Activated CD4-positive, alpha-beta T cell treated with anti-CD3 and anti-CD28 coated beads, Interleukin-2, amount 10 ng/mL, durations not matched to agents 7 days and 5 days (primary cell): ENCODE data around the gene CDCP1. TPM values are rescaled to one million over a fixed set of nuclear protein-coding genes. Genes with fewer than 3 reads are reported as not detected.
"Not testable (repeated sequence)": the region's sequence is repeated elsewhere in the genome, so short reads cannot be mapped to it uniquely, and the experiment has no call there.

Experiments used
- CTCF ChIA-PET: fragments of 350-600 bp; sonication (Branson Sonifier 250); formaldehyde crosslinking; loops from one replicate; lab custom pipeline; 2021; ENCODE audit warnings: antibody characterized with exemption; lab: Charles Lee
- POLR2A ChIA-PET: fragments of 350-600 bp; sonication (Branson Sonifier 250); formaldehyde crosslinking; loops from one replicate; lab custom pipeline; 2021; ENCODE audit warnings: antibody characterized with exemption; lab: Charles Lee
- DNase-seq: peaks from one replicate; pipeline ENCODE4 v3.0.0-alpha.2; 2020
- H3K27ac Mint-ChIP-seq: one replicate; pipeline ENCODE4 v1.8.0; 2021; ENCODE audit warnings: mild to moderate bottlenecking, moderate library complexity, mixed read lengths
- H3K27me3 Mint-ChIP-seq: one replicate; pipeline ENCODE4 v1.8.0; 2021; ENCODE audit warnings: mixed read lengths
- H3K36me3 Mint-ChIP-seq: one replicate; pipeline ENCODE4 v1.8.0; 2021; ENCODE audit warnings: low read depth, mixed read lengths
- H3K4me1 Mint-ChIP-seq: one replicate; pipeline ENCODE4 v1.8.0; 2021; ENCODE audit warnings: mixed read lengths
- H3K4me3 Mint-ChIP-seq: one replicate; pipeline ENCODE4 v1.8.0; 2021; ENCODE audit warnings: mild to moderate bottlenecking, moderate library complexity, mixed read lengths
- H3K9me3 Mint-ChIP-seq: one replicate; pipeline ENCODE4 v1.8.0; 2021; ENCODE audit warnings: mixed read lengths
- total RNA-seq, 2 experiments: library from RNA; stranded (reverse); gene quantifications; one replicate each; pipeline ENCODE4 v1.2.3, GENCODE V29; 2021

Gene CDCP1
- total RNA-seq, 2 experiments from 2014 or later: 21.7 to 22.2 TPM

- DNase-seq: no peak
- H3K27ac Mint-ChIP-seq: peak overlapping the region; percentile 78
- peak overlapping the region; percentile 90 for H3K4me3 Mint-ChIP-seq
- H3K27me3 Mint-ChIP-seq: peaks cover 58% of the 10 kb centered on the region
- CTCF ChIA-PET: interaction anchor here (1.1 to 1.6 kb wide), 2 partner anchors 24 to 65 kb away, joined by 4 read pairs; no protein-coding TSS in a partner anchor
- H3K9me3 Mint-ChIP-seq: peaks cover 9% of the 10 kb centered on the region
- peaks cover 15% of the 10 kb centered on the region for H3K36me3 Mint-ChIP-seq
- POLR2A ChIA-PET: no interaction called here
- peaks cover 36% of the 10 kb centered on the region for H3K4me1 Mint-ChIP-seq
Observed at GRCh38 chr3:45145223-45145622, 955 bp downstream of the CDCP1 start.

- POLR2A ChIA-PET: no interaction called here
- peaks cover 50% of the 10 kb centered on the region for H3K27me3 Mint-ChIP-seq
- peak; percentile 21 for DNase-seq
- CTCF ChIA-PET: interaction anchor here (1.1 kb wide), 1 partner anchor 66 kb away, joined by 4 read pairs; no protein-coding TSS in a partner anchor
- peak overlapping the region; percentile 90 for H3K4me3 Mint-ChIP-seq
- peaks cover 37% of the 10 kb centered on the region for H3K4me1 Mint-ChIP-seq
- H3K27ac Mint-ChIP-seq: peak overlapping the region; percentile 77
- peaks cover 5% of the 10 kb centered on the region for H3K9me3 Mint-ChIP-seq
- peaks cover 13% of the 10 kb centered on the region for H3K36me3 Mint-ChIP-seq
Observed at GRCh38 chr3:45143673-45144671, 2.2 kb downstream of the CDCP1 start.

- H3K27ac Mint-ChIP-seq, H3K4me3 Mint-ChIP-seq, POLR2A ChIA-PET, DNase-seq, H3K9me3 Mint-ChIP-seq, CTCF ChIA-PET: not testable (repeated sequence)
- Mint-ChIP-seq H3K36me3 (peaks cover 17% of the 10 kb centered on the region), H3K27me3 (peaks cover 23% of the 10 kb centered on the region), H3K4me1 (peaks cover 35% of the 10 kb centered on the region)
Observed at GRCh38 chr3:45140770-45141155, 5.4 kb downstream of the CDCP1 start.

GRCh38 chr3:45140141-45140769, 5.9 kb downstream of the CDCP1 start:
- H3K4me1 Mint-ChIP-seq: peaks cover 32% of the 10 kb centered on the region
- H3K4me3 Mint-ChIP-seq: no peak overlapping the region
- peak overlapping the region; percentile 34 for H3K27ac Mint-ChIP-seq
- ChIA-PET POLR2A (no interaction called here), CTCF (no interaction called here)
- DNase-seq: no peak
- H3K9me3 Mint-ChIP-seq: peaks cover 3% of the 10 kb centered on the region
- peaks cover 20% of the 10 kb centered on the region for H3K27me3 Mint-ChIP-seq
- H3K36me3 Mint-ChIP-seq: peaks cover 17% of the 10 kb centered on the region

GRCh38 chr3:45139372-45140140, 6.6 kb downstream of the CDCP1 start:
- POLR2A ChIA-PET: no interaction called here
- no peak overlapping the region for H3K27ac Mint-ChIP-seq
- peaks cover 16% of the 10 kb centered on the region for H3K27me3 Mint-ChIP-seq
- CTCF ChIA-PET: interaction anchor here (1.2 kb wide), 1 partner anchor 53 kb away, joined by 3 read pairs; no protein-coding TSS in a partner anchor
- no peak overlapping the region for H3K4me3 Mint-ChIP-seq
- peaks cover 28% of the 10 kb centered on the region for H3K4me1 Mint-ChIP-seq
- peaks cover 3% of the 10 kb centered on the region for H3K9me3 Mint-ChIP-seq
- peaks cover 19% of the 10 kb centered on the region for H3K36me3 Mint-ChIP-seq
- DNase-seq: no peak

- peaks cover 17% of the 10 kb centered on the region for H3K4me1 Mint-ChIP-seq
- H3K4me3 Mint-ChIP-seq: no peak overlapping the region
- DNase-seq: no peak
- peaks cover 6% of the 10 kb centered on the region for H3K27me3 Mint-ChIP-seq
- POLR2A ChIA-PET: no interaction called here
- CTCF ChIA-PET: interaction anchor here (0.6 to 1.1 kb wide), 4 partner anchors 17 to 939 kb away, joined by 3 to 8 read pairs (median 4); no protein-coding TSS in a partner anchor
- H3K36me3 Mint-ChIP-seq: peaks cover 19% of the 10 kb centered on the region
- peaks cover 3% of the 10 kb centered on the region for H3K9me3 Mint-ChIP-seq
- no peak overlapping the region for H3K27ac Mint-ChIP-seq
Observed at GRCh38 chr3:45137656-45138181, 8.5 kb downstream of the CDCP1 start.

- Mint-ChIP-seq H3K36me3 (peaks cover 17% of the 10 kb centered on the region), H3K27me3 (peaks cover 2% of the 10 kb centered on the region), H3K27ac (no peak overlapping the region), H3K4me3 (no peak overlapping the region), H3K9me3 (no peaks in the 10 kb centered on the region), H3K4me1 (peaks cover 12% of the 10 kb centered on the region)
- ChIA-PET POLR2A (no interaction called here), CTCF (interaction anchor here (2.1 kb wide), 1 partner anchor 14 kb away, joined by 5 read pairs; no protein-coding TSS in a partner anchor)
- no peak for DNase-seq
Observed at GRCh38 chr3:45135959-45136358, 10.2 kb downstream of the CDCP1 start.

GRCh38 chr3:45134758-45135521, 11.2 kb downstream of the CDCP1 start:
- no peaks in the 10 kb centered on the region for H3K9me3 Mint-ChIP-seq
- POLR2A ChIA-PET: no interaction called here

GRCh38 chr3:45132568-45133211, 13.5 kb downstream of the CDCP1 start:
- no peaks in the 10 kb centered on the region for H3K9me3 Mint-ChIP-seq
- H3K4me1 Mint-ChIP-seq: peaks cover 13% of the 10 kb centered on the region
- peaks cover 16% of the 10 kb centered on the region for H3K36me3 Mint-ChIP-seq
- no peak overlapping the region for H3K4me3 Mint-ChIP-seq
- ChIA-PET CTCF (interaction anchor here (0.6 to 2.2 kb wide), 6 partner anchors 9 to 485 kb away, joined by 3 to 6 read pairs (median 4); no protein-coding TSS in a partner anchor), POLR2A (interaction anchor here (0.6 kb wide), 1 partner anchor 11 kb away, joined by 3 read pairs; no protein-coding TSS in a partner anchor)
- no peak overlapping the region for H3K27ac Mint-ChIP-seq
- no peaks in the 10 kb centered on the region for H3K27me3 Mint-ChIP-seq
- DNase-seq: no peak

More at GRCh38 chr3:45134758-45135521, 11.2 kb downstream of the CDCP1 start:
- H3K4me3 Mint-ChIP-seq: no peak overlapping the region
- H3K27ac Mint-ChIP-seq: no peak overlapping the region
- peaks cover 2% of the 10 kb centered on the region for H3K27me3 Mint-ChIP-seq
- DNase-seq: no peak
- peaks cover 6% of the 10 kb centered on the region for H3K4me1 Mint-ChIP-seq
- H3K36me3 Mint-ChIP-seq: peaks cover 17% of the 10 kb centered on the region
- CTCF ChIA-PET: interaction anchor here (1.1 to 2.1 kb wide), 2 partner anchors 13 to 15 kb away, joined by 4 to 5 read pairs; no protein-coding TSS in a partner anchor

- ChIA-PET CTCF (interaction anchor here (1.4 to 2.2 kb wide), 2 partner anchors 8 to 64 kb away, joined by 4 to 6 read pairs; no protein-coding TSS in a partner anchor), POLR2A (no interaction called here)
- peaks cover 24% of the 10 kb centered on the region for H3K36me3 Mint-ChIP-seq
- H3K27ac Mint-ChIP-seq: no peak overlapping the region
- no peak overlapping the region for H3K4me3 Mint-ChIP-seq
- peaks cover 22% of the 10 kb centered on the region for H3K4me1 Mint-ChIP-seq
- no peak for DNase-seq
- no peaks in the 10 kb centered on the region for H3K9me3 Mint-ChIP-seq
- no peaks in the 10 kb centered on the region for H3K27me3 Mint-ChIP-seq
Observed at GRCh38 chr3:45131201-45131600, 15.0 kb downstream of the CDCP1 start.

GRCh38 chr3:45130476-45130875, 15.7 kb downstream of the CDCP1 start:
- peaks cover 27% of the 10 kb centered on the region for H3K4me1 Mint-ChIP-seq
- peaks cover 25% of the 10 kb centered on the region for H3K36me3 Mint-ChIP-seq
- no peaks in the 10 kb centered on the region for H3K27me3 Mint-ChIP-seq
- ChIA-PET POLR2A (no interaction called here), CTCF (interaction anchor here (0.5 to 1.4 kb wide), 5 partner anchors 10 to 65 kb away, joined by 3 to 4 read pairs (median 4); no protein-coding TSS in a partner anchor)
- no peak overlapping the region for H3K4me3 Mint-ChIP-seq
- no peak overlapping the region for H3K27ac Mint-ChIP-seq
- H3K9me3 Mint-ChIP-seq: no peaks in the 10 kb centered on the region
- DNase-seq: no peak
